Measurements from ENCODE around the gene IRF2BP1.
A peak's percentile ranks its signal among the peaks of the same experiment; 100 is the strongest.

IRF2BP1 gene

GRCh38 chr19:45908956-45909355 is 23.0 kb upstream of the IRF2BP1 start:
- no peak overlapping the region for H3K18ac ChIP-seq (ENCODE audit: low read length)
- H3K4ac ChIP-seq (ENCODE audit: low read length) = no peak overlapping the region
- H2BK15ac ChIP-seq (ENCODE audit: low read length) = peak overlapping the region; percentile 45
- H3K79me1 ChIP-seq (ENCODE audit: low read depth, low read length) = no peaks in the 10 kb centered on the region
- H3K4me2 ChIP-seq (ENCODE audit: insufficient read depth, low read length, poor library complexity, severe bottlenecking) = no peak overlapping the region
- H3K27me3 ChIP-seq (ENCODE audit: control insufficient read depth in 3 of 3, insufficient read depth in 3 of 3, low read depth in 1 of 3, low read length in 3 of 3) = peaks cover 0 to 4% (median 0%) of the 10 kb centered on the region in 3 experiments
- no peak overlapping the region for H2AK5ac ChIP-seq (ENCODE audit: low read depth, low read length)
- no peaks in the 10 kb centered on the region for H3K4me1 ChIP-seq (ENCODE audit: control insufficient read depth in 2 of 2, insufficient read depth in 1 of 2, low read depth in 1 of 2, low read length in 2 of 2)
- H4K91ac ChIP-seq (ENCODE audit: low read depth, low read length, poor library complexity) = no peak overlapping the region
- H3K23ac ChIP-seq (ENCODE audit: low read depth, low read length, poor library complexity) = peak overlapping the region; percentile 34
- no peak for DNase-seq (ENCODE audit: low spot score)
- no peak overlapping the region for H2BK120ac ChIP-seq (ENCODE audit: low read depth, low read length)
- no peak overlapping the region for H2BK12ac ChIP-seq (ENCODE audit: low read length)
- H3K9ac ChIP-seq (ENCODE audit: low read depth, low read length, poor library complexity) = no peak overlapping the region
- no CpG with 5 or more reads among the region's 5 CpGs for WGBS, 2 donors (ENCODE audit: extremely low coverage in 2 of 2, insufficient read length in 2 of 2, insufficient replicate concordance in 1 of 2)
- H2BK5ac ChIP-seq (ENCODE audit: low read length) = no peak overlapping the region
- no peaks in the 10 kb centered on the region for H3K36me3 ChIP-seq (replicated peaks in 1 of 2; ENCODE audit: control insufficient read depth in 2 of 2, insufficient read depth in 2 of 2, low read length in 2 of 2)
- no peak overlapping the region for H4K8ac ChIP-seq (ENCODE audit: low read depth, low read length)
- no peaks in the 10 kb centered on the region for H3K9me3 ChIP-seq (replicated peaks in 1 of 2; ENCODE audit: control insufficient read depth in 2 of 2, insufficient read depth in 1 of 2, low read depth in 1 of 2, low read length in 2 of 2)
- H3K4me3 ChIP-seq (ENCODE audit: low read length in 2 of 2) = no peak overlapping the region
- no peak overlapping the region for H3K14ac ChIP-seq (ENCODE audit: low read length)
- H2AFZ ChIP-seq (ENCODE audit: low read length) = peak overlapping the region; percentile 36
- H3K27ac ChIP-seq (replicated peaks; ENCODE audit: low read length) = no peak overlapping the region

GRCh38 chr19:45906221-45906620 is 20.3 kb upstream of the IRF2BP1 start:
- no peak overlapping the region for H3K9ac ChIP-seq (ENCODE audit: low read depth, low read length, poor library complexity)
- H3K14ac ChIP-seq (ENCODE audit: low read length) = no peak overlapping the region
- H2BK120ac ChIP-seq (ENCODE audit: low read depth, low read length) = no peak overlapping the region
- H2BK15ac ChIP-seq (ENCODE audit: low read length) = no peak overlapping the region
- H3K27ac ChIP-seq (replicated peaks; ENCODE audit: low read length) = no peak overlapping the region
- H2BK12ac ChIP-seq (ENCODE audit: low read length) = no peak overlapping the region
- H3K4ac ChIP-seq (ENCODE audit: low read length) = no peak overlapping the region
- H4K8ac ChIP-seq (ENCODE audit: low read depth, low read length) = no peak overlapping the region
- no peak overlapping the region for H4K91ac ChIP-seq (ENCODE audit: low read depth, low read length, poor library complexity)
- no peak overlapping the region for H2AFZ ChIP-seq (ENCODE audit: low read length)
- H3K27me3 ChIP-seq (ENCODE audit: control insufficient read depth in 3 of 3, insufficient read depth in 3 of 3, low read depth in 1 of 3, low read length in 3 of 3) = peaks cover 4 to 9% (median 5%) of the 10 kb centered on the region in 3 experiments
- H3K4me3 ChIP-seq (ENCODE audit: low read length in 2 of 2) = no peak overlapping the region
- no peak overlapping the region for H3K4me2 ChIP-seq (ENCODE audit: insufficient read depth, low read length, poor library complexity, severe bottlenecking)
- DNase-seq (ENCODE audit: low spot score) = no peak
- H3K79me1 ChIP-seq (ENCODE audit: low read depth, low read length) = peaks cover 3% of the 10 kb centered on the region
- peaks cover 3 to 4% of the 10 kb centered on the region in 2 donors for H3K4me1 ChIP-seq (ENCODE audit: control insufficient read depth in 2 of 2, insufficient read depth in 1 of 2, low read depth in 1 of 2, low read length in 2 of 2)
- H3K9me3 ChIP-seq (replicated peaks in 1 of 2; ENCODE audit: control insufficient read depth in 2 of 2, insufficient read depth in 1 of 2, low read depth in 1 of 2, low read length in 2 of 2) = no peaks in the 10 kb centered on the region
- H2BK5ac ChIP-seq (ENCODE audit: low read length) = no peak overlapping the region
- H3K18ac ChIP-seq (ENCODE audit: low read length) = no peak overlapping the region
- no peak overlapping the region for H2AK5ac ChIP-seq (ENCODE audit: low read depth, low read length)
- no peak overlapping the region for H3K23ac ChIP-seq (ENCODE audit: low read depth, low read length, poor library complexity)
- no CpG with 5 or more reads among the region's 3 CpGs for WGBS, 2 donors (ENCODE audit: extremely low coverage in 2 of 2, insufficient read length in 2 of 2, insufficient replicate concordance in 1 of 2)
- H3K36me3 ChIP-seq (replicated peaks in 1 of 2; ENCODE audit: control insufficient read depth in 2 of 2, insufficient read depth in 2 of 2, low read length in 2 of 2) = no peaks in the 10 kb centered on the region

GRCh38 chr19:45905011-45905410 is 19.1 kb upstream of the IRF2BP1 start:
- Histone ChIP-seq H3K9ac (ENCODE audit: low read depth, low read length, poor library complexity) (no peak overlapping the region), H3K4me1 (ENCODE audit: control insufficient read depth in 2 of 2, insufficient read depth in 1 of 2, low read depth in 1 of 2, low read length in 2 of 2) (peaks cover 6 to 8% of the 10 kb centered on the region in 2 donors), H3K4me3 (ENCODE audit: low read length in 2 of 2) (no peak overlapping the region), H2AK5ac (ENCODE audit: low read depth, low read length) (no peak overlapping the region), H3K36me3 (replicated peaks in 1 of 2; ENCODE audit: control insufficient read depth in 2 of 2, insufficient read depth in 2 of 2, low read length in 2 of 2) (peaks cover 4 to 10% of the 10 kb centered on the region in 2 donors), H3K18ac (ENCODE audit: low read length) (no peak overlapping the region), H3K14ac (ENCODE audit: low read length) (no peak overlapping the region), H2BK12ac (ENCODE audit: low read length) (no peak overlapping the region), H3K27me3 (ENCODE audit: control insufficient read depth in 3 of 3, insufficient read depth in 3 of 3, low read depth in 1 of 3, low read length in 3 of 3) (peaks cover 3 to 19% (median 9%) of the 10 kb centered on the region in 3 experiments), H3K23ac (ENCODE audit: low read depth, low read length, poor library complexity) (no peak overlapping the region), H2BK15ac (ENCODE audit: low read length) (no peak overlapping the region), H3K4ac (ENCODE audit: low read length) (no peak overlapping the region), H3K4me2 (ENCODE audit: insufficient read depth, low read length, poor library complexity, severe bottlenecking) (no peak overlapping the region), H3K9me3 (replicated peaks in 1 of 2; ENCODE audit: control insufficient read depth in 2 of 2, insufficient read depth in 1 of 2, low read depth in 1 of 2, low read length in 2 of 2) (no peaks in the 10 kb centered on the region), H3K27ac (replicated peaks; ENCODE audit: low read length) (no peak overlapping the region), H3K79me1 (ENCODE audit: low read depth, low read length) (peaks cover 6% of the 10 kb centered on the region), H2BK120ac (ENCODE audit: low read depth, low read length) (no peak overlapping the region), H4K91ac (ENCODE audit: low read depth, low read length, poor library complexity) (no peak overlapping the region), H2AFZ (ENCODE audit: low read length) (no peak overlapping the region), H2BK5ac (ENCODE audit: low read length) (no peak overlapping the region), H4K8ac (ENCODE audit: low read depth, low read length) (no peak overlapping the region)
- WGBS, 2 donors (ENCODE audit: extremely low coverage in 2 of 2, insufficient read length in 2 of 2, insufficient replicate concordance in 1 of 2) = no CpG with 5 or more reads among the region's 10 CpGs
- no peak for DNase-seq (ENCODE audit: low spot score)

GRCh38 chr19:45902651-45903625 is 17.0 kb upstream of the IRF2BP1 start:
- peak overlapping the region; percentile 97 for H3K27ac ChIP-seq (replicated peaks; ENCODE audit: low read length)
- H3K4me3 ChIP-seq (ENCODE audit: low read length in 2 of 2) = peak overlapping the region; percentile 79 to 81
- peak overlapping the region; percentile 82 for H3K23ac ChIP-seq (ENCODE audit: low read depth, low read length, poor library complexity)
- DNase-seq (ENCODE audit: low spot score) = peak; percentile 99
- H4K8ac ChIP-seq (ENCODE audit: low read depth, low read length) = no peak overlapping the region
- H3K4me2 ChIP-seq (ENCODE audit: insufficient read depth, low read length, poor library complexity, severe bottlenecking) = peak overlapping the region; percentile 75
- peaks cover 6 to 8% of the 10 kb centered on the region in 2 donors for H3K4me1 ChIP-seq (ENCODE audit: control insufficient read depth in 2 of 2, insufficient read depth in 1 of 2, low read depth in 1 of 2, low read length in 2 of 2)
- peaks cover 8 to 30% of the 10 kb centered on the region in 2 donors for H3K36me3 ChIP-seq (replicated peaks in 1 of 2; ENCODE audit: control insufficient read depth in 2 of 2, insufficient read depth in 2 of 2, low read length in 2 of 2)
- peak overlapping the region; percentile 87 for H2BK5ac ChIP-seq (ENCODE audit: low read length)
- no peak overlapping the region for H4K91ac ChIP-seq (ENCODE audit: low read depth, low read length, poor library complexity)
- no peak overlapping the region for H2BK15ac ChIP-seq (ENCODE audit: low read length)
- no peaks in the 10 kb centered on the region for H3K9me3 ChIP-seq (replicated peaks in 1 of 2; ENCODE audit: control insufficient read depth in 2 of 2, insufficient read depth in 1 of 2, low read depth in 1 of 2, low read length in 2 of 2)
- no peak overlapping the region for H3K4ac ChIP-seq (ENCODE audit: low read length)
- H2AFZ ChIP-seq (ENCODE audit: low read length) = peak overlapping the region; percentile 96
- H3K14ac ChIP-seq (ENCODE audit: low read length) = no peak overlapping the region
- H2BK12ac ChIP-seq (ENCODE audit: low read length) = no peak overlapping the region
- H2BK120ac ChIP-seq (ENCODE audit: low read depth, low read length) = no peak overlapping the region
- peaks cover 0 to 19% (median 9%) of the 10 kb centered on the region in 3 experiments for H3K27me3 ChIP-seq (ENCODE audit: control insufficient read depth in 3 of 3, insufficient read depth in 3 of 3, low read depth in 1 of 3, low read length in 3 of 3)
- peak overlapping the region; percentile 89 for H3K9ac ChIP-seq (ENCODE audit: low read depth, low read length, poor library complexity)
- H3K18ac ChIP-seq (ENCODE audit: low read length) = peak overlapping the region; percentile 96
- H3K79me1 ChIP-seq (ENCODE audit: low read depth, low read length) = peaks cover 6% of the 10 kb centered on the region
- WGBS, 2 donors (ENCODE audit: extremely low coverage in 2 of 2, insufficient read length in 2 of 2, insufficient replicate concordance in 1 of 2) = no CpG with 5 or more reads among the region's 73 CpGs
- peak overlapping the region; percentile 42 for H2AK5ac ChIP-seq (ENCODE audit: low read depth, low read length)

Measured in neuronal stem cell (in vitro differentiated cells).